Colonic mucosa (tissue), 4 donors: ENCODE data around the gene GLT6D1. TPM values are rescaled to one million over a fixed set of nuclear protein-coding genes. Genes with fewer than 3 reads are reported as not detected.

Experiments
- DNase-seq: peaks from one replicate; pipeline ENCODE4 v3.0.0-alpha.2; 2020
- H3K27ac ChIP-seq: fragments of 200-600 bp; one replicate; pipeline ENCODE4 v1.8.0; 2021
- H3K27me3 ChIP-seq: fragments of 200-600 bp; one replicate; pipeline ENCODE4 v1.8.0; 2021
- H3K36me3 ChIP-seq: fragments of 200-600 bp; one replicate; pipeline ENCODE4 v1.8.0; 2021
- H3K4me1 ChIP-seq: fragments of 200-600 bp; one replicate; pipeline ENCODE4 v1.8.0; 2021; ENCODE audit warnings: mild to moderate bottlenecking
- H3K4me3 ChIP-seq: fragments of 200-600 bp; one replicate; pipeline ENCODE4 v1.8.0; 2021
- H3K9ac ChIP-seq, 2 donors: one replicate each; pipeline ENCODE4 v1.7.0; 2013; ENCODE audit warnings: control low read depth in 2 of 2, low read depth in 2 of 2, low read length in 2 of 2
- H3K9me3 ChIP-seq: fragments of 200-600 bp; one replicate; pipeline ENCODE4 v1.8.0; 2021
- intact Hi-C: fragments of 100-400 bp; cut with DNase I; formaldehyde crosslinking; loops from one replicate; pipeline ENCODE4 v1.14.1; 2022
- total RNA-seq, 2 donors: library from RNA; stranded (reverse); fragmentation: NEBNext Ultra II Directional in 1 of 2; extraction: Animal tissue kit (Norgen Biotek cat#: 25700) in 1 of 2; gene quantifications; one replicate each; pipeline ENCODE4 v1.2.1, GENCODE V29; 2021
- TF ChIP-seq, protein P1 (sequence below): fragments of 200-600 bp; IDR thresholded peaks from one replicate; pipeline ENCODE4 v1.8.0; 2022; ENCODE audit warnings: antibody characterized with exemption, mild to moderate bottlenecking
- donor health status: healthy.
- donor health status: DM: no; HTN: no; CAD: no.
- donor health status: DM: no; HTN: no; CAD: no.

The GLT6D1 gene
- total RNA-seq, 2 donors from 2014 or later, result not detected

- intact Hi-C loops, result no loop called here
- TF ChIP-seq, protein P1, sequence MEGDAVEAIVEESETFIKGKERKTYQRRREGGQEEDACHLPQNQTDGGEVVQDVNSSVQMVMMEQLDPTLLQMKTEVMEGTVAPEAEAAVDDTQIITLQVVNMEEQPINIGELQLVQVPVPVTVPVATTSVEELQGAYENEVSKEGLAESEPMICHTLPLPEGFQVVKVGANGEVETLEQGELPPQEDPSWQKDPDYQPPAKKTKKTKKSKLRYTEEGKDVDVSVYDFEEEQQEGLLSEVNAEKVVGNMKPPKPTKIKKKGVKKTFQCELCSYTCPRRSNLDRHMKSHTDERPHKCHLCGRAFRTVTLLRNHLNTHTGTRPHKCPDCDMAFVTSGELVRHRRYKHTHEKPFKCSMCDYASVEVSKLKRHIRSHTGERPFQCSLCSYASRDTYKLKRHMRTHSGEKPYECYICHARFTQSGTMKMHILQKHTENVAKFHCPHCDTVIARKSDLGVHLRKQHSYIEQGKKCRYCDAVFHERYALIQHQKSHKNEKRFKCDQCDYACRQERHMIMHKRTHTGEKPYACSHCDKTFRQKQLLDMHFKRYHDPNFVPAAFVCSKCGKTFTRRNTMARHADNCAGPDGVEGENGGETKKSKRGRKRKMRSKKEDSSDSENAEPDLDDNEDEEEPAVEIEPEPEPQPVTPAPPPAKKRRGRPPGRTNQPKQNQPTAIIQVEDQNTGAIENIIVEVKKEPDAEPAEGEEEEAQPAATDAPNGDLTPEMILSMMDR, result no peak
- H3K9ac ChIP-seq, result no peak overlapping the region
These were observed 56.2 kb downstream of the GLT6D1 start for GRCh38 chr9:135582966-135583687.

DNA sequence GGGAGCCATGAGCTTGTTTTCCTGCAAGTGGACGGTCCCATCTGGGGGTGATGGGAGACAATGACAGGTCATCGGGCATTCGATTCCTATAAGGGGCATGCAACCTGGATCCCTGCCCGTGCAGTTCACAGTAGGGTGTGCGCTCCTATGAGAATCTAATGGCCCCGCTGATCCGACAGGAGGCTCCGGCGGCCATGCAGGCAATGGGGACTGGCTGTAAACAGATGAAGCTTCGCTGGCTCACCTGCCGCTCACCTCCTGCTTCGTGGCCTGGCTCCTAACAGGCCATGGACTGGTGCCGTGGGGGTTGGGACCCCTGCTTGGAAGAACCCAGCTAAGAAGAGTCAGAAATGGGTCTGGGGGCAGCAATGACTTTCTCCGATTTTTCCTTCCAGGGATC, 56.8 kb downstream of the GLT6D1 start:
- no peaks in the 10 kb centered on the region for H3K27me3 ChIP-seq
- intact Hi-C loops, result no loop called here
- TF ChIP-seq, protein P1, result no peak
- no peak for DNase-seq
- H3K9ac ChIP-seq, result no peak overlapping the region
- no peak overlapping the region for H3K27ac ChIP-seq
- no peaks in the 10 kb centered on the region for H3K4me1 ChIP-seq
- H3K9me3 ChIP-seq, result no peaks in the 10 kb centered on the region
- no peaks in the 10 kb centered on the region for H3K36me3 ChIP-seq
- H3K4me3 ChIP-seq, result no peak overlapping the region

More at GRCh38 chr9:135582966-135583687, 56.2 kb downstream of the GLT6D1 start:
- no peaks in the 10 kb centered on the region for H3K9me3 ChIP-seq
- no peak for DNase-seq
- no peak overlapping the region for H3K4me3 ChIP-seq
- no peaks in the 10 kb centered on the region for H3K27me3 ChIP-seq
- H3K27ac ChIP-seq, result no peak overlapping the region
- H3K4me1 ChIP-seq, result no peaks in the 10 kb centered on the region
- H3K36me3 ChIP-seq, result no peaks in the 10 kb centered on the region

GRCh38 chr9:135581636-135582426, 57.5 kb downstream of the GLT6D1 start:
- TF ChIP-seq, protein P1, result no peak
- DNase-seq, result no peak
- Histone ChIP-seq H3K27ac (no peak overlapping the region), H3K4me3 (no peak overlapping the region), H3K9ac (no peak overlapping the region), H3K4me1 (no peaks in the 10 kb centered on the region), H3K36me3 (no peaks in the 10 kb centered on the region), H3K27me3 (no peaks in the 10 kb centered on the region), H3K9me3 (no peaks in the 10 kb centered on the region)
- intact Hi-C loops, result no loop called here

GRCh38 chr9:135580664-135581380, 58.5 kb downstream of the GLT6D1 start:
- Histone ChIP-seq H3K4me1 (no peaks in the 10 kb centered on the region), H3K9ac (no peak overlapping the region), H3K36me3 (no peaks in the 10 kb centered on the region), H3K27ac (no peak overlapping the region), H3K9me3 (no peaks in the 10 kb centered on the region), H3K27me3 (no peaks in the 10 kb centered on the region), H3K4me3 (no peak overlapping the region)
- no peak for DNase-seq
- TF ChIP-seq, protein P1, result no peak
- intact Hi-C loops, result no loop called here

- Histone ChIP-seq H3K4me1 (no peaks in the 10 kb centered on the region), H3K36me3 (no peaks in the 10 kb centered on the region), H3K9ac (no peak overlapping the region), H3K4me3 (no peak overlapping the region), H3K9me3 (no peaks in the 10 kb centered on the region), H3K27me3 (no peaks in the 10 kb centered on the region), H3K27ac (no peak overlapping the region)
- TF ChIP-seq, protein P1, result no peak
- no peak for DNase-seq
- intact Hi-C loops, result no loop called here
These were observed 59.3 kb downstream of the GLT6D1 start for GRCh38 chr9:135579889-135580660.
